NCI-H1417 (cell line): Measurements from ENCODE around the gene GPR153.

Experiments used
- DNase-seq, 3 experiments: peaks; one replicate each; lab custom pipeline; 2025; lab: John Stamatoyannopoulos, UW

GPR153 gene

DNA sequence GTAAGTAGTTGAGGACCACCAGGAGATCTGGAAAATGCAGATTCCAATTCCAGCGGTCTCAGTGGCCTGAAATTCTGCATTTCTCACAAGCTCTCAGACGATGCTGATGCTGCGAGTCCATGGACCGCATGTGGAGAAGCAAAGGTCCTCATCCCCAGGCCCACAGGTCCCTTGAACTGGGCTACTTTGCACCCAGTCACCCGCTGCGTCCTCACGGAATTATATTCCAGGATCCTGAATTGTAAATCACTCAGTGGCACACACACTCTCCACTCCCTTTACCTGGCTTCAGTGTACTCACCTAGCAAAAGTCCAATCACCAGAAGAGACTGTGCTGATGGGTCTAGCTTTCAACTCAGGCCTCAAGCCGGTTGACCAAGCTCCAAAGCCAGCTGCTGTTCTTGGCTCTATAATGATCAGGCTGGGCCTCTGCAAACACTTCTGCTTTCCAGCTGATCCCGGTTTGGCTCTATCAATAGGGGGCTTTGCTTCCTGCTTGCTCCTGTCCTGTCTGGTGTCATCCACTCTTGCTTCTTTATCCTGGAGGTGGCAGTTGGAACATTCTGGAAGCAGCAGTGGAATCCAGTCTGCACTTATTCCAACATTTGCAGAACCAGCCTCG, 60.6 kb downstream of the GPR153 start:
- peak in 1 of 3 experiments; percentile 28 for DNase-seq

DNA sequence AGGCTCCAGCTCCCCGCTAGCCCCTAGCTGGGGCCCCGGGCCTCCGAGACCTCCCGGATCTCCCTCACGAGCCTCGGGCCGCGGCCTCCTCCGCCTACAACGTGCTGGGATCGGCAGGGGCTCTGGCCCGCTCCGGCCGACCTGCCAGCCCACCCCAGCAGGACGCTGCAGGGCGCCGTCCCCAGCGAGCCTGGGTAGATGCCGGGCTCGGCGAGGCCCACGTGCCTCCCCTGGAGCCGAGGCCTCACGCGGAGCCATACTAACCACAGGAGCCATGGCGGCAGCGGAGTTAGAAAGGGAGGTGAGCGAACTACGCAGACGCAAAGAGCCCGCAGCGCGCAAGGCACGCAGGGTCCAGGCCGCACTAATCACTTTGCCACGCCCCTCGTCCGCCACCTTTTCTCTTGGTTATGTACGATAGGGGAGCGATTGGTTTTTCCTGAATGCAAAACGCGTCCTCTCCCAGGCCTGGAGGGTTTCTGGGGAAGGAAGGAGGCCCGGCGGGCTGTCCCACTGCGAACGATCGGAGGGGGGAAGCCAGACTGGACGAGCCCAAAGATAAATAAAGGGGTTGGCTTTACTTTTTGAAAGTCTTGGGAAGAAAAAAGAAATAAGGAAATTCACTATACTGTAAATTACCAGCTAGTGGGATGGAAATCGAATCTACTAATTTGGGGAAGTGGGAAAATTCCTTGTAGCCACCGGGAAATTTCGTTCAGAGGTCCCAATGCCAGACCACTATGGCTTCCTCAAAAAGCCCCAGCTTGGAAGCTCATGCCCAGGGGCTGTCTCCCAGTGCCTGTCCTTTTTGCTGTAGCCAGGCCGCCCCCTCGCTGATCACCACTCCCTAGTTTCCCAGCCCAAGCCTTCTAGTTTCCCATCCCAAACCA, 61.4 kb downstream of the GPR153 start, which contains the start of gene RPL22:
Gene RPL22 (minus strand): TSS at position 298 of the 890 bp plus-strand sequence. CDS start 22 bp downstream, at position 276.
- DNase-seq: peak; percentile 98 to 99 (median 99)

DNA sequence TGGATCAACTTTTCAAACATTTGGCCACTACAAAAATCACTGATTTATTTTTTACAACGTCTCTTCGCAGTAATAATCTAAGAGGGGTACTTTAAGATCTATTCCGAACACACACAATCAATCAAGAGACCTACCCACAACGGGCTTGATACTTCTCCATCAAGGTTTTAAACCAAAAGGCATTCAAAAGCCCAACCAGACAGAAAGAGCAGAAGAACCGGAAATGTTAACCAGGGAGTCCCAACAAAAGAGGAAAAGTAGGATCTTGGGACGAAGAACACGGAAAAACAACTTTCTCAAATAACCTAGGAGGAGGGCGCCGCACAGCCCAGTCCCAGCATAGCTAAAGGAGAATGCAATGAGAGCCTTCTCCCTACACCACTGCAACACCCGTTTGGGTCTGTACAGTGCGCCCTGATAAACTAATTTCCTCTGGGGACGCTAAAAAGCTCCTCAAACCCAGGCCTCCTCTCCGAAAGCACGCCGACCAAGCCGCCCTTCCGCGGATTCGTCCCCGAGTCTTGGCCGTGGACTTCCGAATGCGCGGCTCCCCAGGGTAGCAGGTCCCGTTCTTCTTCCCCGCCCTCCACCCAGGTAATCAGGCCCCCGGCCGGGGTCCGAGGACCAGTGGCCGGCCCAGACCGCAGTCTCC, 62.1 kb downstream of the GPR153 start:
- peak in 1 of 3 experiments; percentile 30 for DNase-seq

DNA sequence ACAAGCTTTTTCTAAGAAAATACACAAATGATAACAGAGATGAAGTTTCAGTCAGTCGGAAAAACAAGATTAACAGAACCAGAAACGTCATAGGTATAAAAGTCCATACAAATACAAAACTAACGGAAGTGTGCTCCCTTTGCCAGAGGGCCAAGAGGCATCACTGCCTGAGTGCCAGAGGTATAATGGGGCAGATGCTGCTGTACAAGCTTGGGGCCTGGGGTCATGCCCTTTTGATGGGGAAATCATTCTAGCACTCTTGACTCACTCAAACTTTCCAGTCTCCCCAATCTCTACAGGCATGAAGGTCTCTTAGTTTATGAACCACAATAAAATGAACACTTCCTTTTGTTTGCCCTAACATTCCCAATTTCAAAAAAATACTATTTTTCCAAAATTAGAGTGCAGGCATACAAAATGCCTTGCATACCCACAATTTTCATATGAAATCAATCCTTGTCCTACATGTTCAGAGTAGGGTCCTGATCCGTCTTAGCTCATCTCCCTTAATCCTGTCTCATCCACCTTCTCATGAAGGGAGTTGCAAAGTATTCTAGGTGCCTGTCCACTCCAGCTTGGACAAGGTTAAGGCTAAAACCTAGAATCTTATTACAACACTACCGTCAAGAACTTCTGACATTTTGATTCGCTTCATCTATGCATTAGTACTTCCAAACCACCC, 63.0 kb downstream of the GPR153 start:
- no peak for DNase-seq
